Activated CD8-positive, alpha-beta memory T cell treated with anti-CD3 and anti-CD28 coated beads, Interleukin-2, amount 10 ng/mL, durations not matched to agents 7 days and 5 days (primary cell): Measurements from ENCODE around the gene IFNGR2. TPM values are rescaled to one million over a fixed set of nuclear protein-coding genes. Genes with fewer than 3 reads are reported as not detected.
"Not testable (repeated sequence)": the region's sequence is repeated elsewhere in the genome, so short reads cannot be mapped to it uniquely, and the experiment has no call there.

Experiments used
- ATAC-seq: fragments of 150-1000 bp; cut with Tn5 transposase; one replicate; pipeline ENCODE4 v1.10.0; 2021; ENCODE audit warnings: moderate library complexity
- CTCF ChIA-PET: fragments of 350-600 bp; sonication (Branson Sonifier 250); formaldehyde crosslinking; loops from one replicate; lab custom pipeline; 2021; ENCODE audit warnings: antibody characterized with exemption; lab: Charles Lee
- DNase-seq: peaks from one replicate; pipeline ENCODE4 v3.0.0-alpha.2; 2020
- H3K27ac Mint-ChIP-seq: one replicate; pipeline ENCODE4 v1.8.0; 2021; ENCODE audit warnings: mild to moderate bottlenecking, mixed read lengths
- H3K27me3 Mint-ChIP-seq: one replicate; pipeline ENCODE4 v1.8.0; 2021; ENCODE audit warnings: mixed read lengths
- H3K36me3 Mint-ChIP-seq: one replicate; pipeline ENCODE4 v1.8.0; 2021; ENCODE audit warnings: mild to moderate bottlenecking, mixed read lengths
- H3K4me1 Mint-ChIP-seq: one replicate; pipeline ENCODE4 v1.8.0; 2021; ENCODE audit warnings: mixed read lengths
- H3K4me3 Mint-ChIP-seq: one replicate; pipeline ENCODE4 v1.8.0; 2021; ENCODE audit warnings: mild to moderate bottlenecking, moderate library complexity, mixed read lengths
- H3K9me3 Mint-ChIP-seq: one replicate; pipeline ENCODE4 v1.8.0; 2022; ENCODE audit warnings: low read depth, mixed read lengths
- total RNA-seq, 2 experiments: library from RNA; stranded (reverse); gene quantifications; one replicate each; pipeline ENCODE4 v1.2.3, GENCODE V29; 2021

Gene IFNGR2
- total RNA-seq, 2 experiments from 2014 or later, result 0.30 to 0.96 TPM

- Mint-ChIP-seq H3K9me3 (no peaks in the 10 kb centered on the region), H3K36me3 (no peaks in the 10 kb centered on the region), H3K4me3 (no peak overlapping the region), H3K27ac (no peak overlapping the region), H3K4me1 (peaks cover 6% of the 10 kb centered on the region), H3K27me3 (peaks cover 67% of the 10 kb centered on the region)
- CTCF ChIA-PET, result interaction anchor here (1.0 kb wide), 1 partner anchor 35 kb away, joined by 4 read pairs; no protein-coding TSS in a partner anchor
- ATAC-seq (no peak), DNase-seq (no peak)
Observed at GRCh38 chr21:33395891-33396331, 7.3 kb upstream of the IFNGR2 start.

- H3K36me3 Mint-ChIP-seq, result no peaks in the 10 kb centered on the region
- H3K27me3 Mint-ChIP-seq, result peaks cover 68% of the 10 kb centered on the region
- no peak for DNase-seq
- no peak overlapping the region for H3K4me3 Mint-ChIP-seq
- H3K4me1 Mint-ChIP-seq, result peaks cover 7% of the 10 kb centered on the region
- H3K27ac Mint-ChIP-seq, result no peak overlapping the region
- no peak for ATAC-seq
- CTCF ChIA-PET, result interaction anchor here (1.0 kb wide), 1 partner anchor 35 kb away, joined by 4 read pairs; no protein-coding TSS in a partner anchor
- H3K9me3 Mint-ChIP-seq, result no peaks in the 10 kb centered on the region
Observed at GRCh38 chr21:33396436-33396835, 6.8 kb upstream of the IFNGR2 start.

GRCh38 chr21:33396951-33397350 is 6.3 kb upstream of the IFNGR2 start:
- Mint-ChIP-seq H3K27me3 (peaks cover 66% of the 10 kb centered on the region), H3K9me3 (no peaks in the 10 kb centered on the region), H3K27ac (no peak overlapping the region), H3K4me1 (peaks cover 7% of the 10 kb centered on the region), H3K4me3 (no peak overlapping the region), H3K36me3 (peaks cover 1% of the 10 kb centered on the region)
- ATAC-seq (no peak), DNase-seq (no peak)
- CTCF ChIA-PET, result no interaction called here

- H3K27me3 Mint-ChIP-seq, result peaks cover 66% of the 10 kb centered on the region
Observed at GRCh38 chr21:33397717-33398116, 5.5 kb upstream of the IFNGR2 start.

GRCh38 chr21:33398361-33398760 is 4.9 kb upstream of the IFNGR2 start:
- H3K27ac Mint-ChIP-seq, result no peak overlapping the region
- DNase-seq, result no peak
- CTCF ChIA-PET, result no interaction called here
- peaks cover 7% of the 10 kb centered on the region for H3K4me1 Mint-ChIP-seq
- peaks cover 64% of the 10 kb centered on the region for H3K27me3 Mint-ChIP-seq
- ATAC-seq, result no peak
- no peaks in the 10 kb centered on the region for H3K9me3 Mint-ChIP-seq
- H3K36me3 Mint-ChIP-seq, result peaks cover 1% of the 10 kb centered on the region
- no peak overlapping the region for H3K4me3 Mint-ChIP-seq

More at GRCh38 chr21:33397717-33398116, 5.5 kb upstream of the IFNGR2 start:
- Mint-ChIP-seq H3K9me3 (no peaks in the 10 kb centered on the region), H3K36me3 (peaks cover 1% of the 10 kb centered on the region), H3K4me1 (peaks cover 7% of the 10 kb centered on the region), H3K4me3 (no peak overlapping the region), H3K27ac (no peak overlapping the region)
- CTCF ChIA-PET, result no interaction called here
- DNase-seq, result no peak
- ATAC-seq, result no peak

- no peak for DNase-seq
- no peaks in the 10 kb centered on the region for H3K9me3 Mint-ChIP-seq
- peaks cover 14% of the 10 kb centered on the region for H3K4me1 Mint-ChIP-seq
- no peak overlapping the region for H3K27ac Mint-ChIP-seq
- H3K4me3 Mint-ChIP-seq, result no peak overlapping the region
- ATAC-seq, result no peak
- CTCF ChIA-PET, result interaction anchor here (1.8 kb wide), 1 partner anchor 43 kb away, joined by 5 read pairs; no protein-coding TSS in a partner anchor
- H3K36me3 Mint-ChIP-seq, result peaks cover 1% of the 10 kb centered on the region
- peaks cover 68% of the 10 kb centered on the region for H3K27me3 Mint-ChIP-seq
Observed at GRCh38 chr21:33401630-33401992, 1.6 kb upstream of the IFNGR2 start.

GRCh38 chr21:33402001-33402979 is 923 bp upstream of the IFNGR2 start:
- no peak for DNase-seq
- Mint-ChIP-seq H3K9me3 (no peaks in the 10 kb centered on the region), H3K27ac (no peak overlapping the region), H3K27me3 (peaks cover 70% of the 10 kb centered on the region), H3K4me3 (no peak overlapping the region), H3K4me1 (peaks cover 14% of the 10 kb centered on the region), H3K36me3 (peaks cover 1% of the 10 kb centered on the region)
- CTCF ChIA-PET, result interaction anchor here (1.1 to 1.8 kb wide), 2 partner anchors 43 to 78 kb away, joined by 3 to 5 read pairs; partner anchors contain the start of gene TMEM50B
- ATAC-seq, result no peak

- DNase-seq (no peak), ATAC-seq (peak; percentile 22)
- no peak overlapping the region for H3K27ac Mint-ChIP-seq
- CTCF ChIA-PET, result interaction anchor here (1.0 to 1.1 kb wide), 2 partner anchors 19 to 41 kb away, joined by 3 read pairs; no protein-coding TSS in a partner anchor
- H3K36me3 Mint-ChIP-seq, result peaks cover 1% of the 10 kb centered on the region
- peaks cover 14% of the 10 kb centered on the region for H3K4me1 Mint-ChIP-seq
- H3K27me3 Mint-ChIP-seq, result peaks cover 67% of the 10 kb centered on the region
- H3K4me3 Mint-ChIP-seq, result peak overlapping the region; percentile 57
- no peaks in the 10 kb centered on the region for H3K9me3 Mint-ChIP-seq
Observed at GRCh38 chr21:33403786-33404585, 773 bp downstream of the IFNGR2 start.

- peaks cover 62% of the 10 kb centered on the region for H3K27me3 Mint-ChIP-seq
- H3K9me3 Mint-ChIP-seq, result no peaks in the 10 kb centered on the region
- ATAC-seq (no peak), DNase-seq (no peak)
- H3K4me3 Mint-ChIP-seq, result no peak overlapping the region
- H3K27ac Mint-ChIP-seq, result no peak overlapping the region
- CTCF ChIA-PET, result interaction anchor here (0.9 kb wide), 1 partner anchor 39 kb away, joined by 4 read pairs; no protein-coding TSS in a partner anchor
- H3K36me3 Mint-ChIP-seq, result peaks cover 1% of the 10 kb centered on the region
- peaks cover 7% of the 10 kb centered on the region for H3K4me1 Mint-ChIP-seq
Observed at GRCh38 chr21:33406493-33406892, 3.3 kb downstream of the IFNGR2 start.

GRCh38 chr21:33411949-33412430 is 8.8 kb downstream of the IFNGR2 start:
- CTCF ChIA-PET, result interaction anchor here (1.0 to 1.6 kb wide), 2 partner anchors 33 to 83 kb away, joined by 3 to 4 read pairs; no protein-coding TSS in a partner anchor
- no peak overlapping the region for H3K4me3 Mint-ChIP-seq
- no peaks in the 10 kb centered on the region for H3K36me3 Mint-ChIP-seq
- ATAC-seq, result no peak
- no peak overlapping the region for H3K27ac Mint-ChIP-seq
- H3K4me1 Mint-ChIP-seq, result peaks cover 13% of the 10 kb centered on the region
- H3K9me3 Mint-ChIP-seq, result no peaks in the 10 kb centered on the region
- no peak for DNase-seq
- peaks cover 25% of the 10 kb centered on the region for H3K27me3 Mint-ChIP-seq

- not testable (repeated sequence) for ATAC-seq
- peaks cover 13% of the 10 kb centered on the region for H3K4me1 Mint-ChIP-seq
Observed at GRCh38 chr21:33412439-33412831, 9.2 kb downstream of the IFNGR2 start.

GRCh38 chr21:33412832-33413519 is 9.8 kb downstream of the IFNGR2 start:
- ATAC-seq, result no peak
- H3K4me1 Mint-ChIP-seq, result peaks cover 13% of the 10 kb centered on the region
- H3K27ac Mint-ChIP-seq, result no peak overlapping the region

More at GRCh38 chr21:33412439-33412831, 9.2 kb downstream of the IFNGR2 start:
- not testable (repeated sequence) for H3K36me3 Mint-ChIP-seq, H3K9me3 Mint-ChIP-seq, H3K27ac Mint-ChIP-seq, DNase-seq, H3K4me3 Mint-ChIP-seq
- CTCF ChIA-PET, result interaction anchor here (1.0 to 1.6 kb wide), 2 partner anchors 33 to 83 kb away, joined by 3 to 4 read pairs; no protein-coding TSS in a partner anchor
- peaks cover 20% of the 10 kb centered on the region for H3K27me3 Mint-ChIP-seq

More at GRCh38 chr21:33412832-33413519, 9.8 kb downstream of the IFNGR2 start:
- CTCF ChIA-PET, result interaction anchor here (1.0 to 1.6 kb wide), 2 partner anchors 32 to 84 kb away, joined by 3 to 4 read pairs; no protein-coding TSS in a partner anchor
- H3K9me3 Mint-ChIP-seq, result no peaks in the 10 kb centered on the region
- H3K36me3 Mint-ChIP-seq, result no peaks in the 10 kb centered on the region
- H3K4me3 Mint-ChIP-seq, result no peak overlapping the region
- DNase-seq, result no peak
- H3K27me3 Mint-ChIP-seq, result peaks cover 20% of the 10 kb centered on the region
